HG03039 (cell line): ENCODE data around the gene ZNF626.
"Not testable (repeated sequence)": the region's sequence is repeated elsewhere in the genome, so short reads cannot be mapped to it uniquely, and the experiment has no call there.

Experiments used
- ATAC-seq: cut with Tn5 transposase; IDR thresholded peaks from one replicate; pipeline ENCODE4 v1.9.1; 2021; ENCODE audit warnings: mild to moderate bottlenecking, moderate library complexity; ENCODE audit not compliant: unreplicated experiment

ZNF626 gene

GRCh38 chr19:20661150-20661819 lies at the start of gene ZNF626:
ZNF626 (minus strand) TSS chr19:20661571; CDS start chr19:20661446, 125 bp downstream.
- peak; percentile 87 for ATAC-seq

- no peak for ATAC-seq
Observed at GRCh38 chr19:20669263-20669662, 7.9 kb upstream of the ZNF626 start.

- no peak for ATAC-seq
Observed at GRCh38 chr19:20667281-20667680, 5.9 kb upstream of the ZNF626 start.

GRCh38 chr19:20664901-20665781 lies 3.8 kb upstream of the ZNF626 start:
- no peak for ATAC-seq

GRCh38 chr19:20664475-20664874 lies 3.1 kb upstream of the ZNF626 start:
- ATAC-seq, result not testable (repeated sequence)

GRCh38 chr19:20662421-20663105 lies 1.2 kb upstream of the ZNF626 start:
- ATAC-seq, result no peak

- no peak for ATAC-seq
Observed at GRCh38 chr19:20660473-20661140, 764 bp downstream of the ZNF626 start.

- no peak for ATAC-seq
Observed at GRCh38 chr19:20640545-20640944, 20.8 kb downstream of the ZNF626 start.

GRCh38 chr19:20640023-20640422 lies 21.3 kb downstream of the ZNF626 start:
- ATAC-seq, result no peak

GRCh38 chr19:20624560-20624959 lies 36.8 kb downstream of the ZNF626 start:
- not testable (repeated sequence) for ATAC-seq

GRCh38 chr19:20616071-20616470 lies 45.3 kb downstream of the ZNF626 start:
- no peak for ATAC-seq

- ATAC-seq, result not testable (repeated sequence)
Observed at GRCh38 chr19:20614971-20615370, 46.4 kb downstream of the ZNF626 start.

- no peak for ATAC-seq
Observed at GRCh38 chr19:20612711-20613316, 48.6 kb downstream of the ZNF626 start.

- ATAC-seq, result no peak
Observed at GRCh38 chr19:20611866-20612265, 49.5 kb downstream of the ZNF626 start.

GRCh38 chr19:20607943-20608342 lies 53.4 kb downstream of the ZNF626 start:
- ATAC-seq, result no peak
